K562 (cell line): ENCODE measurements around the gene HAPLN2. TPM values are rescaled to one million over a fixed set of nuclear protein-coding genes. Genes with fewer than 3 reads are reported as not detected.

Source experiments
- BRCA1 ChIP-seq, 2 experiments: fragments of 450-650 bp in 1 of 2; sonication (generic) in 1 of 2; formaldehyde crosslinking in 1 of 2; IDR thresholded peaks; 2 replicates each; pipeline versions ENCODE4 v1.5.0 to v1.6.1; 2017 to 2020; ENCODE audit warnings: mild to moderate bottlenecking in 1 of 2, missing genetic modification reagents in 1 of 2
- CBX5 ChIP-seq: IDR thresholded peaks from 2 replicates; pipeline ENCODE4 v1.6.1; 2014; ENCODE audit warnings: low read depth, borderline replicate concordance
- CTBP1 ChIP-seq: fragments of 450-650 bp; IDR thresholded peaks from 2 replicates; pipeline ENCODE4 v1.6.1; 2016; ENCODE audit warnings: borderline replicate concordance
- E2F1 ChIP-seq: sonication (generic); formaldehyde crosslinking; IDR thresholded peaks from 2 replicates; pipeline ENCODE4 v1.8.1; 2023; ENCODE audit warnings: mild to moderate bottlenecking, missing genetic modification reagents, moderate library complexity
- ESRRA ChIP-seq: fragments of 450-650 bp; IDR thresholded peaks from 2 replicates; pipeline ENCODE4 v1.6.1; 2014; ENCODE audit warnings: low read depth, mild to moderate bottlenecking, moderate library complexity, borderline replicate concordance
- ETV6 ChIP-seq, 3 experiments: fragments of 150-350 bp in 1 of 3; sonication (generic) in 1 of 3; formaldehyde crosslinking in 1 of 3; IDR thresholded peaks; 2 replicates each; pipeline versions ENCODE4 v1.6.1 to v1.8.0; 2014 to 2022; ENCODE audit warnings: borderline replicate concordance in 2 of 3, low read depth in 2 of 3, antibody characterized with exemption in 1 of 3, low read length in 1 of 3, mild to moderate bottlenecking in 1 of 3, missing genetic modification reagents in 1 of 3
- HDAC2 ChIP-seq: fragments of 450-650 bp; IDR thresholded peaks from 2 replicates; pipeline ENCODE4 v1.6.1; 2016; ENCODE audit warnings: mild to moderate bottlenecking
- HLTF ChIP-seq: fragments of 450-650 bp; IDR thresholded peaks from 2 replicates; pipeline ENCODE4 v1.6.1; 2016
- KLF1 ChIP-seq: fragments of 450-650 bp; IDR thresholded peaks from 2 replicates; pipeline ENCODE4 v1.6.1; 2016; ENCODE audit warnings: missing genetic modification characterization, missing compliant biosample characterization
- KLF13 ChIP-seq: fragments of 450-650 bp; IDR thresholded peaks from 2 replicates; pipeline ENCODE4 v1.6.1; 2016; ENCODE audit warnings: missing genetic modification characterization, low read depth, mild to moderate bottlenecking, missing compliant biosample characterization, moderate library complexity, borderline replicate concordance
- LCOR ChIP-seq: sonication (generic); formaldehyde crosslinking; IDR thresholded peaks from 2 replicates; pipeline ENCODE4 v1.8.0; 2022; ENCODE audit warnings: mild to moderate bottlenecking, missing genetic modification reagents
- MXI1 ChIP-seq: IDR thresholded peaks from 2 replicates; pipeline ENCODE4 v1.6.1; 2011; ENCODE audit warnings: low read depth, mild to moderate bottlenecking, improper control_type of control experiment, low read length
- NKRF ChIP-seq: fragments of 450-650 bp; IDR thresholded peaks from 2 replicates; pipeline ENCODE4 v1.6.1; 2016; ENCODE audit warnings: borderline replicate concordance
- PHB2 ChIP-seq: fragments of 450-650 bp; IDR thresholded peaks from 2 replicates; pipeline ENCODE4 v1.6.1; 2017; ENCODE audit warnings: low read depth
- STAT5A ChIP-seq: IDR thresholded peaks from 2 replicates; pipeline ENCODE4 v1.6.1; 2012; ENCODE audit warnings: low read length, inconsistent platforms, borderline replicate concordance
- XRCC4 ChIP-seq: IDR thresholded peaks from one replicate; pipeline ENCODE4 v1.6.1; 2011; ENCODE audit not compliant: insufficient read depth, insufficient read length; ENCODE audit errors: extremely low read depth
- ZFX ChIP-seq: sonication (generic); formaldehyde crosslinking; IDR thresholded peaks from 2 replicates; pipeline ENCODE4 v1.8.0; 2022; ENCODE audit warnings: mild to moderate bottlenecking, missing genetic modification reagents, moderate library complexity
- ZHX1 ChIP-seq: fragments of 150-350 bp; conservative IDR thresholded peaks from 2 replicates; pipeline ENCODE4 v1.6.1; 2014; ENCODE audit warnings: low read length
- ZNF143 ChIP-seq: sonication (generic); formaldehyde crosslinking; IDR thresholded peaks from 2 replicates; pipeline ENCODE4 v1.9.0; 2022; ENCODE audit warnings: mild to moderate bottlenecking, missing genetic modification reagents
- ZNF212 ChIP-seq: fragments of 450-650 bp; formaldehyde crosslinking; IDR thresholded peaks from 2 replicates; pipeline ENCODE4 v1.4.0; 2020; ENCODE audit warnings: mild to moderate bottlenecking
- ZNF282 ChIP-seq: sonication (generic); formaldehyde crosslinking; IDR thresholded peaks from 2 replicates; pipeline ENCODE4 v1.8.1; 2023; ENCODE audit warnings: missing genetic modification reagents
- ZNF41 ChIP-seq: fragments of 250-450 bp; sonication (Bioruptor Pico); conservative IDR thresholded peaks from 2 replicates; pipeline ENCODE4 v1.4.0; 2020; ENCODE audit warnings: mild to moderate bottlenecking
- ZNF444 ChIP-seq: fragments of 250-450 bp; sonication (Bioruptor Pico); IDR thresholded peaks from 2 replicates; pipeline ENCODE4 v1.4.0; 2020; ENCODE audit warnings: mild to moderate bottlenecking, moderate library complexity
- ZNF785 ChIP-seq: fragments of 250-450 bp; sonication (Bioruptor Pico); IDR thresholded peaks from 2 replicates; pipeline ENCODE4 v1.4.0; 2020; ENCODE audit warnings: mild to moderate bottlenecking
- polyA plus RNA-seq, 8 experiments: library from polyadenylated mRNA; depleted of rRNA in 4 of 8; stranded (reverse) in 5 of 8; unstranded in 3 of 8; fragments of >200 nt; fragmentation: Nextera tagmentation in 2 of 8; fragmentation: Illumina TruSeq in 1 of 8; extraction: Ambion mirVana in 2 of 8; extraction: Trizol in 1 of 8; gene quantifications; 2 replicates each; pipeline versions ENCODE4 v1.2.1 to v1.2.3, GENCODE V29; 2011 to 2014; ENCODE audit warnings: inconsistent platforms in 1 of 8, missing spikeins in 1 of 8
- total RNA-seq, 7 experiments: library from RNA; depleted of rRNA in 6 of 7; stranded (reverse); fragments of >200 nt in 6 of 7; fragmentation: Illumina TruSeq in 2 of 7; extraction: Trizol in 2 of 7; gene quantifications; 2 replicates each; pipeline versions ENCODE4 v1.2.1 to v1.2.3, GENCODE V29; 2011 to 2021; ENCODE audit warnings: low replicate concordance in 1 of 7

HAPLN2 gene
- total and polyA plus RNA-seq, 9 of the 15 experiments (the other 6 are each of a cell fraction or from before 2014, with no cell fraction given) = 0.14 to 5.2 (median 3.8) TPM; not detected in 4

- TF ChIP-seq ZHX1 = no peak
- TF ChIP-seq ZNF444 (CRISPR knock-in tag) = no peak
- peak; percentile 59; the same call in 1 of the 2 replicates for TF ChIP-seq ESRRA
- TF ChIP-seq CTBP1 = peak; percentile 69; the same call in 1 of the 2 replicates
- 0 out of 2 replicates have a peak, but pooled peaks have one; percentile 21 for TF ChIP-seq KLF13 (tag)
- no peak for TF ChIP-seq BRCA1 (IDR thresholded peaks at IDR 0.05)
- TF ChIP-seq BRCA1 (CRISPR knock-in tag; IDR thresholded peaks at IDR 0.05) = no peak
- TF ChIP-seq ZNF282 (CRISPR knock-in tag) = no peak
- TF ChIP-seq STAT5A = no peak
- TF ChIP-seq CBX5 = no peak
- TF ChIP-seq ETV6 (IDR thresholded peaks at IDR 0.05; ENCODE audit: borderline replicate concordance in 1 of 2, low read depth in 2 of 2, low read length in 1 of 2) = no peak
- no peak for TF ChIP-seq ETV6 (CRISPR knock-in tag; IDR thresholded peaks at IDR 0.05; ENCODE audit: borderline replicate concordance)
- TF ChIP-seq LCOR = peak; percentile 21; the same call in 1 of the 2 replicates
- TF ChIP-seq MXI1 = no peak
- TF ChIP-seq HDAC2 = no peak
- peak; percentile 89 for TF ChIP-seq ZFX (CRISPR knock-in tag)
- TF ChIP-seq E2F1 (CRISPR knock-in tag) = no peak
- no peak for TF ChIP-seq HLTF
- TF ChIP-seq NKRF = peak; percentile 68; the same call in 1 of the 2 replicates
- no peak for TF ChIP-seq ZNF212
- TF ChIP-seq ZNF785 (CRISPR knock-in tag) = no peak
- TF ChIP-seq XRCC4 = no peak
- TF ChIP-seq KLF1 (tag) = 0 out of 2 replicates have a peak, but pooled peaks have one; percentile 18
- TF ChIP-seq ZNF41 (CRISPR knock-in tag) = no peak
- no peak for TF ChIP-seq PHB2
- no peak; the same call in 1 of the 2 replicates for TF ChIP-seq ZNF143 (CRISPR knock-in tag)
These were observed 27.6 kb upstream of the HAPLN2 start, which contains the start of gene NAXE (continued) for GRCh38 chr1:156591432-156592157.
